Hepatocyte (in vitro differentiated cells): ENCODE measurements around the gene RTP1. TPM values are rescaled to one million over a fixed set of nuclear protein-coding genes. Genes with fewer than 3 reads are reported as not detected.
"Not testable (repeated sequence)": the region's sequence is repeated elsewhere in the genome, so short reads cannot be mapped to it uniquely, and the experiment has no call there.

Source experiments
- DNase-seq: peaks from one replicate; pipeline ENCODE4 v3.0.0-alpha.2; 2016; ENCODE audit warnings: low spot score
- H2AFZ ChIP-seq: fragments of 200-600 bp; sonication (generic); 2 replicates; pipeline ENCODE4 v1.6.0; 2016; ENCODE audit warnings: antibody characterized with exemption, mild to moderate bottlenecking
- H3K27ac ChIP-seq: fragments of 200-600 bp; sonication (generic); 2 replicates; pipeline ENCODE4 v1.5.1; 2016; ENCODE audit warnings: mild to moderate bottlenecking
- H3K27me3 ChIP-seq: fragments of 200-600 bp; sonication (generic); 2 replicates; pipeline ENCODE4 v1.6.1; 2016
- H3K36me3 ChIP-seq: fragments of 200-600 bp; sonication (generic); replicated peaks from 2 replicates; pipeline ENCODE4 v1.5.1; 2016; ENCODE audit warnings: low read depth; ENCODE audit not compliant: insufficient read depth
- H3K4me1 ChIP-seq: fragments of 200-600 bp; sonication (generic); 2 replicates; pipeline ENCODE4 v1.5.1; 2016; ENCODE audit warnings: mild to moderate bottlenecking, moderate library complexity; ENCODE audit not compliant: insufficient read depth
- H3K4me2 ChIP-seq: fragments of 200-600 bp; sonication (generic); 2 replicates; pipeline ENCODE4 v1.6.0; 2016
- H3K4me3 ChIP-seq: fragments of 200-600 bp; sonication (generic); 2 replicates; pipeline ENCODE4 v1.5.1; 2016; ENCODE audit warnings: mild to moderate bottlenecking
- H3K79me2 ChIP-seq: fragments of 200-600 bp; sonication (generic); 2 replicates; pipeline ENCODE4 v1.6.0; 2017; ENCODE audit warnings: mild to moderate bottlenecking
- H3K9me2 ChIP-seq: fragments of 200-600 bp; sonication (generic); replicated peaks from 2 replicates; pipeline ENCODE4 v1.6.0; 2017; ENCODE audit warnings: mild to moderate bottlenecking; ENCODE audit not compliant: insufficient read depth
- H3K9me3 ChIP-seq: fragments of 200-600 bp; sonication (generic); 2 replicates; pipeline ENCODE4 v1.5.1; 2016; ENCODE audit warnings: low read depth, mild to moderate bottlenecking
- H4K20me1 ChIP-seq: fragments of 200-600 bp; sonication (generic); 2 replicates; pipeline ENCODE4 v1.6.0; 2016; ENCODE audit warnings: mild to moderate bottlenecking; ENCODE audit not compliant: insufficient read depth, poor library complexity, severe bottlenecking
- CTCF ChIP-seq: fragments of 200-600 bp; sonication (generic); IDR thresholded peaks from 2 replicates; pipeline ENCODE4 v1.5.1; 2016; ENCODE audit warnings: antibody characterized with exemption, mild to moderate bottlenecking; ENCODE audit not compliant: poor library complexity
- EZH2 ChIP-seq: fragments of 200-600 bp; sonication (generic); IDR thresholded peaks from 2 replicates; pipeline ENCODE4 v1.6.1; 2016; ENCODE audit warnings: antibody characterized with exemption, mild to moderate bottlenecking, borderline replicate concordance
- EZH2phosphoT487 ChIP-seq: fragments of 200-600 bp; sonication (generic); IDR thresholded peaks from one replicate; pipeline ENCODE4 v1.6.1; 2018; ENCODE audit warnings: antibody characterized with exemption, mild to moderate bottlenecking, low read depth, moderate library complexity; ENCODE audit not compliant: unreplicated experiment, severe bottlenecking
- WGBS: methylation state at CpG from one replicate; pipeline ENCODE4 v1.1.6; 2016; ENCODE audit warnings: low lambda C conversion rate; ENCODE audit errors: missing lambda C conversion rate; 5-methylcytosine and 5-hydroxymethylcytosine counted together
- polyA plus RNA-seq: library from polyadenylated mRNA; unstranded; fragments of >200 nt; fragmentation: Nextera tagmentation; extraction: Ambion mirVana; gene quantifications from 2 replicates; pipeline ENCODE4 v1.2.1, GENCODE V29; 2016
- total RNA-seq: library from RNA; depleted of rRNA; stranded (reverse); fragments of >200 nt; gene quantifications from 2 replicates; pipeline ENCODE4 v1.2.3, GENCODE V29; 2014

RTP1 gene
- total and polyA plus RNA-seq, 2 experiments from 2014 or later: not detected

GRCh38 chr3:187167777-187168176 is 29.5 kb upstream of the RTP1 start:
- no peak overlapping the region for H3K4me2 ChIP-seq
- H3K9me3 ChIP-seq: no peaks in the 10 kb centered on the region
- H3K4me3 ChIP-seq: no peak overlapping the region
- H2AFZ ChIP-seq: no peak overlapping the region
- H3K36me3 ChIP-seq: no peaks in the 10 kb centered on the region
- DNase-seq: no peak
- H3K9me2 ChIP-seq: no peaks in the 10 kb centered on the region
- H3K4me1 ChIP-seq: no peaks in the 10 kb centered on the region
- no peaks in the 10 kb centered on the region for H4K20me1 ChIP-seq
- H3K79me2 ChIP-seq: no peaks in the 10 kb centered on the region
- WGBS: 92% methylated on average over 5 of the region's 5 CpGs
- H3K27me3 ChIP-seq: no peaks in the 10 kb centered on the region
- TF ChIP-seq CTCF: no peak
- no peak for TF ChIP-seq EZH2phosphoT487
- TF ChIP-seq EZH2: no peak
- H3K27ac ChIP-seq: no peak overlapping the region

GRCh38 chr3:187169231-187169960 is 27.9 kb upstream of the RTP1 start:
- no peak overlapping the region for H3K27ac ChIP-seq
- H2AFZ ChIP-seq: no peak overlapping the region
- no peaks in the 10 kb centered on the region for H3K36me3 ChIP-seq
- H4K20me1 ChIP-seq: no peaks in the 10 kb centered on the region
- TF ChIP-seq EZH2phosphoT487: no peak
- WGBS: 97% methylated on average over 2 of the region's 2 CpGs
- H3K27me3 ChIP-seq: no peaks in the 10 kb centered on the region
- H3K4me1 ChIP-seq: peaks cover 4% of the 10 kb centered on the region
- H3K4me3 ChIP-seq: no peak overlapping the region
- H3K9me3 ChIP-seq: no peaks in the 10 kb centered on the region
- H3K4me2 ChIP-seq: no peak overlapping the region
- no peaks in the 10 kb centered on the region for H3K9me2 ChIP-seq
- no peaks in the 10 kb centered on the region for H3K79me2 ChIP-seq
- no peak for DNase-seq

- not testable (repeated sequence) for H3K27me3 ChIP-seq, H3K36me3 ChIP-seq, H3K9me2 ChIP-seq, DNase-seq, H2AFZ ChIP-seq, H4K20me1 ChIP-seq, H3K27ac ChIP-seq, H3K79me2 ChIP-seq, H3K4me2 ChIP-seq, H3K4me3 ChIP-seq, H3K4me1 ChIP-seq, H3K9me3 ChIP-seq
- 95% methylated on average over 5 of the region's 5 CpGs for WGBS
Measured at GRCh38 chr3:187170911-187171310, 26.4 kb upstream of the RTP1 start.

GRCh38 chr3:187172929-187173328 is 24.4 kb upstream of the RTP1 start:
- Histone ChIP-seq H3K36me3 (no peaks in the 10 kb centered on the region), H3K27ac (no peak overlapping the region), H3K4me2 (no peak overlapping the region), H3K79me2 (no peaks in the 10 kb centered on the region), H3K9me2 (no peaks in the 10 kb centered on the region), H2AFZ (no peak overlapping the region), H3K9me3 (no peaks in the 10 kb centered on the region), H3K27me3 (no peaks in the 10 kb centered on the region), H4K20me1 (no peaks in the 10 kb centered on the region), H3K4me1 (peaks cover 8% of the 10 kb centered on the region), H3K4me3 (no peak overlapping the region)
- DNase-seq: no peak
- 93% methylated on average over 2 of the region's 2 CpGs for WGBS
- no peak for TF ChIP-seq CTCF
- TF ChIP-seq EZH2phosphoT487: no peak
- no peak for TF ChIP-seq EZH2
